ENCODE measurements around the gene DGKB.

The DGKB gene

GRCh38 chr7:14579971-14580370 is 322.6 kb downstream of the DGKB start:
- Histone ChIP-seq H3K36me3 (ENCODE audit: control insufficient read depth, low read depth, low read length) (no peaks in the 10 kb centered on the region), H3K4me1 (ENCODE audit: control insufficient read depth, low read depth, low read length) (peaks cover 4% of the 10 kb centered on the region), H3K27ac (ENCODE audit: low read length) (no peak overlapping the region), H3K4me3 (ENCODE audit: low read length) (no peak overlapping the region), H3K9me3 (ENCODE audit: control insufficient read depth, low read depth, low read length) (no peaks in the 10 kb centered on the region), H3K27me3 (ENCODE audit: control insufficient read depth, insufficient read depth, low read length) (no peaks in the 10 kb centered on the region), H3K9ac (ENCODE audit: low read length) (no peak overlapping the region)

- Histone ChIP-seq H3K36me3 (ENCODE audit: control insufficient read depth, low read depth, low read length) (no peaks in the 10 kb centered on the region), H3K9me3 (ENCODE audit: control insufficient read depth, low read depth, low read length) (no peaks in the 10 kb centered on the region), H3K27me3 (ENCODE audit: control insufficient read depth, insufficient read depth, low read length) (no peaks in the 10 kb centered on the region), H3K4me1 (ENCODE audit: control insufficient read depth, low read depth, low read length) (peaks cover 4% of the 10 kb centered on the region), H3K9ac (ENCODE audit: low read length) (no peak overlapping the region), H3K4me3 (ENCODE audit: low read length) (no peak overlapping the region), H3K27ac (ENCODE audit: low read length) (no peak overlapping the region)
These were observed 326.0 kb downstream of the DGKB start for GRCh38 chr7:14576578-14576977.

GRCh38 chr7:14570750-14571607 is 331.6 kb downstream of the DGKB start:
- H3K36me3 ChIP-seq (ENCODE audit: control insufficient read depth, low read depth, low read length), result no peaks in the 10 kb centered on the region
- no peak overlapping the region for H3K9ac ChIP-seq (ENCODE audit: low read length)
- H3K27ac ChIP-seq (ENCODE audit: low read length), result no peak overlapping the region
- no peak overlapping the region for H3K4me3 ChIP-seq (ENCODE audit: low read length)
- H3K27me3 ChIP-seq (ENCODE audit: control insufficient read depth, insufficient read depth, low read length), result no peaks in the 10 kb centered on the region
- no peaks in the 10 kb centered on the region for H3K9me3 ChIP-seq (ENCODE audit: control insufficient read depth, low read depth, low read length)
- no peaks in the 10 kb centered on the region for H3K4me1 ChIP-seq (ENCODE audit: control insufficient read depth, low read depth, low read length)

DNA sequence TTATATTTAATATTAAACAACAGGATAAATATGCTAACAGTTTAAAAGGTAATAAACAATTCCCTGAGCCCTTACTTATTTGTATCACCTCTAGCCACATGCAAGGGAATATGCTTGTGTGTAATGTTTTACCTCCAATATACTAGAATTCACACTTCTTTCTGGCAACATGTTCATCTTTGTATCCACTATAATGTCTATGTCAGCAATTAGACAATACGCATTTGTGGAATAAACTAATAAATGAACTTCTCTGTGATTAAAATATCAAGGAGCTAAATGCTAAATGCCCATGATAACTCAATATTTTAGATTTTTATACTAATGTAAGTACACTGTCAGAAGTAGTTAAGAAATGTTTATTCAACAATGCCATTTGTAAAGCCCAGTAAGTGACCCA is 350.5 kb downstream of the DGKB start:
- no peak overlapping the region for H3K9ac ChIP-seq (ENCODE audit: low read length)
- H3K4me1 ChIP-seq (ENCODE audit: control insufficient read depth, low read depth, low read length), result peaks cover 4% of the 10 kb centered on the region
- no peaks in the 10 kb centered on the region for H3K36me3 ChIP-seq (ENCODE audit: control insufficient read depth, low read depth, low read length)
- no peak overlapping the region for H3K27ac ChIP-seq (ENCODE audit: low read length)
- no peak overlapping the region for H3K4me3 ChIP-seq (ENCODE audit: low read length)
- H3K9me3 ChIP-seq (ENCODE audit: control insufficient read depth, low read depth, low read length), result no peaks in the 10 kb centered on the region
- H3K27me3 ChIP-seq (ENCODE audit: control insufficient read depth, insufficient read depth, low read length), result no peaks in the 10 kb centered on the region

GRCh38 chr7:14551310-14551709 is 351.2 kb downstream of the DGKB start:
- Histone ChIP-seq H3K4me1 (ENCODE audit: control insufficient read depth, low read depth, low read length) (no peaks in the 10 kb centered on the region), H3K36me3 (ENCODE audit: control insufficient read depth, low read depth, low read length) (no peaks in the 10 kb centered on the region), H3K27me3 (ENCODE audit: control insufficient read depth, insufficient read depth, low read length) (no peaks in the 10 kb centered on the region), H3K9ac (ENCODE audit: low read length) (no peak overlapping the region), H3K4me3 (ENCODE audit: low read length) (no peak overlapping the region), H3K27ac (ENCODE audit: low read length) (no peak overlapping the region), H3K9me3 (ENCODE audit: control insufficient read depth, low read depth, low read length) (no peaks in the 10 kb centered on the region)

GRCh38 chr7:14542624-14543023 is 359.9 kb downstream of the DGKB start:
- Histone ChIP-seq H3K36me3 (ENCODE audit: control insufficient read depth, low read depth, low read length) (no peaks in the 10 kb centered on the region), H3K27me3 (ENCODE audit: control insufficient read depth, insufficient read depth, low read length) (no peaks in the 10 kb centered on the region), H3K4me3 (ENCODE audit: low read length) (no peak overlapping the region), H3K9ac (ENCODE audit: low read length) (no peak overlapping the region), H3K9me3 (ENCODE audit: control insufficient read depth, low read depth, low read length) (no peaks in the 10 kb centered on the region), H3K27ac (ENCODE audit: low read length) (no peak overlapping the region), H3K4me1 (ENCODE audit: control insufficient read depth, low read depth, low read length) (no peaks in the 10 kb centered on the region)

DNA sequence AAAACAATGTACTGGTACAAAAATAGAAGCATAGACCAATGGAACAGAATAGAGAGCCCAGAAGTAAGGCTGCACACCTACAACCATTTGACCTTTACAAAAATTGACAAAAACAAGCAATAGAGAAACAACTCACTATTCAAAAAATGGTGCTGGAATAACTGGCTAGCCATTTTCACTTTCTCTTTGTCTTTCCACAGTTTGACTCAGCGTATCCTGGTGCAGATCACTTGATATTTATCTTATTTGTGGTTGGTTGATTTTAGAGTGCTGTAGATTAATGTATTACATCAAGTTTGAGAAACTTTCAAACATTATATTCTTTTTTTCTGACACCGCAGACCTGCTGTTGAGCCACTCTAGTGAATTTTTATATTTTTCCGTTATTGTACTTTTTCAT is 381.4 kb downstream of the DGKB start:
- Histone ChIP-seq H3K9ac (ENCODE audit: low read length) (no peak overlapping the region), H3K27me3 (ENCODE audit: control insufficient read depth, insufficient read depth, low read length) (no peaks in the 10 kb centered on the region), H3K4me3 (ENCODE audit: low read length) (no peak overlapping the region), H3K27ac (ENCODE audit: low read length) (no peak overlapping the region), H3K36me3 (ENCODE audit: control insufficient read depth, low read depth, low read length) (no peaks in the 10 kb centered on the region), H3K9me3 (ENCODE audit: control insufficient read depth, low read depth, low read length) (peaks cover 3% of the 10 kb centered on the region), H3K4me1 (ENCODE audit: control insufficient read depth, low read depth, low read length) (no peaks in the 10 kb centered on the region)

DNA sequence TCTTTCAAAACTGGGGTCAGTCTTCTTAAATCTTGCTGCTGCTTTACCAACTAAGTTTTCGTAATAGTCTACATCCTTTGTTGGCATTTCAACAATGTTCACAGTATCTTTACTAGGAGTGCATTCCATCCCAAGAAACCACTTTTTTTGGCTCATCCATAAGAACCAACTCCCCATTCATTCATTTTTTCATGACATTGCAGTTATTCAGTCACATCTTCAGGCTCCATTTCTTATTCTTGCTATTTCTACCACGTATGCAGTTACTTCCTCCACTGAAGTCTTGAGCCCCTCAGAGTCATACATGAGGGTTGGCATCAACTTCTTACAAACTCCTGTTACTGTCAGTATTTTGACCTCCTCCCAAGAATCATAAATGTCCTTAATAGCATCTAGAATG is 392.3 kb downstream of the DGKB start:
- H3K4me1 ChIP-seq (ENCODE audit: control insufficient read depth, low read depth, low read length), result no peaks in the 10 kb centered on the region
- H3K9me3 ChIP-seq (ENCODE audit: control insufficient read depth, low read depth, low read length), result no peaks in the 10 kb centered on the region
- H3K27ac ChIP-seq (ENCODE audit: low read length), result no peak overlapping the region
- H3K9ac ChIP-seq (ENCODE audit: low read length), result no peak overlapping the region
- no peaks in the 10 kb centered on the region for H3K27me3 ChIP-seq (ENCODE audit: control insufficient read depth, insufficient read depth, low read length)
- no peak overlapping the region for H3K4me3 ChIP-seq (ENCODE audit: low read length)
- H3K36me3 ChIP-seq (ENCODE audit: control insufficient read depth, low read depth, low read length), result no peaks in the 10 kb centered on the region

- no peaks in the 10 kb centered on the region for H3K9me3 ChIP-seq (ENCODE audit: control insufficient read depth, low read depth, low read length)
- H3K36me3 ChIP-seq (ENCODE audit: control insufficient read depth, low read depth, low read length), result no peaks in the 10 kb centered on the region
- H3K27ac ChIP-seq (ENCODE audit: low read length), result no peak overlapping the region
- H3K27me3 ChIP-seq (ENCODE audit: control insufficient read depth, insufficient read depth, low read length), result no peaks in the 10 kb centered on the region
- H3K4me3 ChIP-seq (ENCODE audit: low read length), result no peak overlapping the region
- peaks cover 11% of the 10 kb centered on the region for H3K4me1 ChIP-seq (ENCODE audit: control insufficient read depth, low read depth, low read length)
- no peak overlapping the region for H3K9ac ChIP-seq (ENCODE audit: low read length)
These were observed 394.9 kb downstream of the DGKB start for GRCh38 chr7:14507617-14508016.

DNA sequence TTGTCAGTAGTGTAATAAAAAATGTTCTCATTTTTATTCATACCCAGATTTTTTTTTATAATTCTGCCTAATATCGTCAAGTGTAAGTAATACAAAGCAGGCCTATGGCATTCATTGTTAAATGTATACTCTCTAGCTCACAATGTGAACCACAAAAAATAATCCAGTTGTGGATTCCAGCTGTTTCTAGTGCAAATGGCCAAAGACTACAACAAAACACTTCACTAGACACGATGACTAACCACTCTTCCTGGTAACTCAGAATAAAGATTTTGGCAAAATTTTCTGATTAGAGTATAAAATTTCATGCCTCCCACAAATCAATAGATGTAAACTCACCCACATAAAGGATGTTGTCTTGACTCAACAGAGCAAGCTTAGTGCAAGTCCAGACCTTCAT is 396.6 kb downstream of the DGKB start:
- no peak overlapping the region for H3K9ac ChIP-seq (ENCODE audit: low read length)
- H3K27ac ChIP-seq (ENCODE audit: low read length), result no peak overlapping the region
- no peaks in the 10 kb centered on the region for H3K36me3 ChIP-seq (ENCODE audit: control insufficient read depth, low read depth, low read length)
- no peaks in the 10 kb centered on the region for H3K27me3 ChIP-seq (ENCODE audit: control insufficient read depth, insufficient read depth, low read length)
- H3K9me3 ChIP-seq (ENCODE audit: control insufficient read depth, low read depth, low read length), result no peaks in the 10 kb centered on the region
- peaks cover 11% of the 10 kb centered on the region for H3K4me1 ChIP-seq (ENCODE audit: control insufficient read depth, low read depth, low read length)
- H3K4me3 ChIP-seq (ENCODE audit: low read length), result no peak overlapping the region

DNA sequence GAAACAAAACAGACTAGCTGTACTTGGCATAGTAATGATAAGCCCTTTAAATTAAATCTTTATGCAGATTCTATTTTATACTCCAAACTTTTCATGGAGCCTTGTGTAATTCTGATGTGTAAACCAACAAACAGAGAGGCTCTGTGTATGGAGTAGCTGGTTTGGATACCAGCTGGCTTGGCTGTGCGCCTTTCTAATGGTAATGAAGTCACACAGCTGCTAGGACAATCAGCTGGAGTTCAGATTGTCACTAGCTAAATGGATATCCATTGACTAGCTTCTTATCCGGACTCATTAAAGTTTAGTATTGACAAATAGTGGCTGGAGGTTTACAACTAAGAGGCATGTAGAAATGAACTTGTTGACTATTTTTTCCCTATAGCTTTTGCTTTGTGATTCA is 398.4 kb downstream of the DGKB start:
- Histone ChIP-seq H3K4me3 (ENCODE audit: low read length) (no peak overlapping the region), H3K27ac (ENCODE audit: low read length) (no peak overlapping the region), H3K27me3 (ENCODE audit: control insufficient read depth, insufficient read depth, low read length) (no peaks in the 10 kb centered on the region), H3K9ac (ENCODE audit: low read length) (no peak overlapping the region), H3K9me3 (ENCODE audit: control insufficient read depth, low read depth, low read length) (no peaks in the 10 kb centered on the region), H3K4me1 (ENCODE audit: control insufficient read depth, low read depth, low read length) (peaks cover 11% of the 10 kb centered on the region), H3K36me3 (ENCODE audit: control insufficient read depth, low read depth, low read length) (no peaks in the 10 kb centered on the region)

DNA sequence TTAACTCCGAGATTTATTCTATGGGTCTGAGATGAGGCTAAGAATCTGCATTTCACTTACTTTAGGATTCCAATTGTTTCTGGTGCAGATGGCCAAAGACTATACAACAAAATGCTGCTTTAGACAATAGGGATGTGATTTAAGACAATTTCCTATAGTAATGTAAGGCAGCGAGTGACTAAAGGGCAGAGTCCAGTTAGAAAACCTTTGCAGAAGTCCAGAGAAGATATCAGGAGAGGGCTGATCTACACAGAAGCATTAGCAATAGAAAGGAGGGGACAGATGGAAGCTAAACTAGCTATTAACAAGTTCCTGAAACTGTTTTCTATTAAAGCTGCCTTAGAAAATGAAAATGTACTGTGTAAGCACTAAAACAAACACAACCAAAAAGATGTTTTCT is 398.9 kb downstream of the DGKB start:
- H3K4me1 ChIP-seq (ENCODE audit: control insufficient read depth, low read depth, low read length), result peaks cover 11% of the 10 kb centered on the region
- no peak overlapping the region for H3K27ac ChIP-seq (ENCODE audit: low read length)
- H3K36me3 ChIP-seq (ENCODE audit: control insufficient read depth, low read depth, low read length), result no peaks in the 10 kb centered on the region
- H3K9me3 ChIP-seq (ENCODE audit: control insufficient read depth, low read depth, low read length), result no peaks in the 10 kb centered on the region
- H3K9ac ChIP-seq (ENCODE audit: low read length), result no peak overlapping the region
- no peaks in the 10 kb centered on the region for H3K27me3 ChIP-seq (ENCODE audit: control insufficient read depth, insufficient read depth, low read length)
- H3K4me3 ChIP-seq (ENCODE audit: low read length), result no peak overlapping the region
